Colonic mucosa (tissue), 4 donors: ENCODE data around the gene HELZ2. TPM values are rescaled to one million over a fixed set of nuclear protein-coding genes. Genes with fewer than 3 reads are reported as not detected.
A peak's percentile ranks its signal among the peaks of the same experiment; 100 is the strongest.

Experiments
- DNase-seq: peaks from one replicate; pipeline ENCODE4 v3.0.0-alpha.2; 2020
- H3K27ac ChIP-seq: fragments of 200-600 bp; one replicate; pipeline ENCODE4 v1.8.0; 2021
- H3K27me3 ChIP-seq: fragments of 200-600 bp; one replicate; pipeline ENCODE4 v1.8.0; 2021
- H3K36me3 ChIP-seq: fragments of 200-600 bp; one replicate; pipeline ENCODE4 v1.8.0; 2021
- H3K4me1 ChIP-seq: fragments of 200-600 bp; one replicate; pipeline ENCODE4 v1.8.0; 2021; ENCODE audit warnings: mild to moderate bottlenecking
- H3K4me3 ChIP-seq: fragments of 200-600 bp; one replicate; pipeline ENCODE4 v1.8.0; 2021
- H3K9ac ChIP-seq, 2 donors: one replicate each; pipeline ENCODE4 v1.7.0; 2013; ENCODE audit warnings: control low read depth in 2 of 2, low read depth in 2 of 2, low read length in 2 of 2
- H3K9me3 ChIP-seq: fragments of 200-600 bp; one replicate; pipeline ENCODE4 v1.8.0; 2021
- CTCF ChIP-seq: fragments of 200-600 bp; IDR thresholded peaks from one replicate; pipeline ENCODE4 v1.8.0; 2022; ENCODE audit warnings: antibody characterized with exemption, mild to moderate bottlenecking
- intact Hi-C: fragments of 100-400 bp; cut with DNase I; formaldehyde crosslinking; loops from one replicate; pipeline ENCODE4 v1.14.1; 2022
- total RNA-seq, 2 donors: library from RNA; stranded (reverse); fragmentation: NEBNext Ultra II Directional in 1 of 2; extraction: Animal tissue kit (Norgen Biotek cat#: 25700) in 1 of 2; gene quantifications; one replicate each; pipeline ENCODE4 v1.2.1, GENCODE V29; 2021
- donor health status: healthy.
- donor health status: DM: no; HTN: no; CAD: no.
- donor health status: DM: no; HTN: no; CAD: no.

Gene HELZ2
- total RNA-seq, 2 donors from 2014 or later, result 36.3 to 38.0 TPM

GRCh38 chr20:63527184-63527583, 46.9 kb downstream of the HELZ2 start:
- no peaks in the 10 kb centered on the region for H3K9me3 ChIP-seq
- no peaks in the 10 kb centered on the region for H3K36me3 ChIP-seq
- H3K9ac ChIP-seq, result no peak overlapping the region
- DNase-seq, result no peak
- peaks cover 7% of the 10 kb centered on the region for H3K4me1 ChIP-seq
- intact Hi-C loops, result no loop called here
- TF ChIP-seq CTCF, result no peak
- no peak overlapping the region for H3K27ac ChIP-seq
- no peak overlapping the region for H3K4me3 ChIP-seq
- H3K27me3 ChIP-seq, result no peaks in the 10 kb centered on the region

GRCh38 chr20:63525971-63526370, 48.1 kb downstream of the HELZ2 start:
- H3K27me3 ChIP-seq, result no peaks in the 10 kb centered on the region
- H3K9ac ChIP-seq, result no peak overlapping the region
- no peak overlapping the region for H3K27ac ChIP-seq
- no peaks in the 10 kb centered on the region for H3K36me3 ChIP-seq
- no peak for TF ChIP-seq CTCF
- DNase-seq, result peak; percentile 62
- no peak overlapping the region for H3K4me3 ChIP-seq
- intact Hi-C loops, result no loop called here
- peaks cover 5% of the 10 kb centered on the region for H3K4me1 ChIP-seq
- no peaks in the 10 kb centered on the region for H3K9me3 ChIP-seq

GRCh38 chr20:63525185-63525584, 48.9 kb downstream of the HELZ2 start:
- H3K36me3 ChIP-seq, result no peaks in the 10 kb centered on the region
- H3K4me3 ChIP-seq, result no peak overlapping the region
- H3K4me1 ChIP-seq, result peaks cover 5% of the 10 kb centered on the region
- H3K27ac ChIP-seq, result no peak overlapping the region
- intact Hi-C loops, result no loop called here
- TF ChIP-seq CTCF, result no peak
- no peaks in the 10 kb centered on the region for H3K27me3 ChIP-seq
- no peak overlapping the region for H3K9ac ChIP-seq
- no peak for DNase-seq
- H3K9me3 ChIP-seq, result no peaks in the 10 kb centered on the region

Other genes starting within 250 kb of the HELZ2 start
- under 1 TPM in 1 of 2 donors, not detected in 1; 0.05 TPM for gene CHRNA4, start 212.9 kb downstream of the HELZ2 start, total RNA-seq
- gene KCNQ2, start 101.6 kb downstream of the HELZ2 start, total RNA-seq, result under 1 TPM; 0.19 to 0.27 TPM
- gene EEF1A2, start 75.2 kb downstream of the HELZ2 start, total RNA-seq, result 1 to 10 TPM; 1.5 to 3.2 TPM
- 100 to 1,000 TPM; 561 to 634 TPM for gene PPDPF, start 53.5 kb downstream of the HELZ2 start, total RNA-seq
- gene PTK6, start 36.9 kb downstream of the HELZ2 start, total RNA-seq, result 10 to 100 TPM; 69.0 to 91.1 TPM
- gene SRMS, start 26.5 kb downstream of the HELZ2 start, total RNA-seq, result under 1 TPM; 0.32 to 0.49 TPM
- gene FNDC11, start 20.1 kb downstream of the HELZ2 start, total RNA-seq, result under 1 TPM; 0.35 to 0.69 TPM
- gene GMEB2, start 52.9 kb upstream of the HELZ2 start, total RNA-seq, result 10 to 100 TPM; 11.5 to 14.8 TPM
- gene STMN3, start 79.2 kb upstream of the HELZ2 start, total RNA-seq, result 1 to 10 TPM; 2.5 to 5.3 TPM
- gene RTEL1, start 84.1 kb upstream of the HELZ2 start, total RNA-seq, result 10 to 100 TPM; 25.7 to 34.9 TPM
- 1 to 10 TPM in 1 of 2 donors, not detected in 1; 7.5 TPM for gene TNFRSF6B, start 122.4 kb upstream of the HELZ2 start, total RNA-seq
- gene ARFRP1, start 133.7 kb upstream of the HELZ2 start, total RNA-seq, result 10 to 100 TPM; 35.3 to 76.9 TPM
- gene ZGPAT, start 133.8 kb upstream of the HELZ2 start, total RNA-seq, result 10 to 100 TPM; 27.2 to 41.4 TPM
- 10 to 100 TPM; 10.8 to 20.0 TPM for gene LIME1, start 162.4 kb upstream of the HELZ2 start, total RNA-seq
- 10 to 100 TPM; 44.3 to 75.3 TPM for gene SLC2A4RG, start 165.5 kb upstream of the HELZ2 start, total RNA-seq